Fibroblast of lung (primary cell): ENCODE results near the gene PRKAG3. TPM values are rescaled to one million over a fixed set of nuclear protein-coding genes. Genes with fewer than 3 reads are reported as not detected.

ENCODE experiments used
- DNase-seq, 2 donors: peaks; one replicate each; pipeline versions ENCODE4 v3.0.0 to v3.0.0-alpha.2; 2010; ENCODE audit warnings: low read depth in 2 of 2
- H2AFZ ChIP-seq: 2 replicates; pipeline ENCODE4 v1.5.1; 2012; ENCODE audit warnings: low read length, control low read depth, inconsistent platforms
- H3K27ac ChIP-seq: 2 replicates; pipeline ENCODE4 v1.5.1; 2011; ENCODE audit warnings: low read length, control low read depth; ENCODE audit not compliant: insufficient read depth
- H3K27me3 ChIP-seq: 2 replicates; pipeline ENCODE4 v1.5.1; 2011; ENCODE audit warnings: mild to moderate bottlenecking, low read length; ENCODE audit not compliant: control insufficient read depth, insufficient read depth
- H3K36me3 ChIP-seq: 2 replicates; pipeline ENCODE4 v1.5.1; 2011; ENCODE audit warnings: low read length; ENCODE audit not compliant: control insufficient read depth, insufficient read depth
- H3K4me1 ChIP-seq: 2 replicates; pipeline ENCODE4 v1.5.1; 2011; ENCODE audit warnings: low read length; ENCODE audit not compliant: control insufficient read depth, insufficient read depth; ENCODE audit errors: extremely low read depth
- H3K4me2 ChIP-seq: 2 replicates; pipeline ENCODE4 v1.5.1; 2011; ENCODE audit warnings: low read length, control low read depth; ENCODE audit not compliant: insufficient read depth; ENCODE audit errors: extremely low read depth
- H3K4me3 ChIP-seq, 4 experiments: fragments of 200-600 bp in 1 of 4; sonication (generic) in 1 of 4; replicated peaks in 1 of 4; 2 replicates each; pipeline ENCODE4 v1.5.1; 2011 to 2016; ENCODE audit warnings: low read length in 4 of 4, low read depth in 3 of 4, mild to moderate bottlenecking in 3 of 4, control low read depth in 2 of 4, inconsistent platforms in 1 of 4, mixed read lengths in 1 of 4; ENCODE audit not compliant: insufficient read depth in 1 of 4; ENCODE audit errors: control extremely low read depth in 1 of 4
- H3K79me2 ChIP-seq: 2 replicates; pipeline ENCODE4 v1.5.1; 2012; ENCODE audit warnings: mild to moderate bottlenecking, low read length, inconsistent platforms; ENCODE audit not compliant: control insufficient read depth, insufficient read depth
- H3K9ac ChIP-seq: 2 replicates; pipeline ENCODE4 v1.5.1; 2011; ENCODE audit warnings: mild to moderate bottlenecking, low read length, control low read depth; ENCODE audit not compliant: insufficient read depth
- H3K9me3 ChIP-seq: 2 replicates; pipeline ENCODE4 v1.5.1; 2012; ENCODE audit warnings: low read depth, low read length; ENCODE audit not compliant: control insufficient read depth, insufficient read depth
- H4K20me1 ChIP-seq: 2 replicates; pipeline ENCODE4 v1.5.1; 2011; ENCODE audit warnings: low read length; ENCODE audit not compliant: control insufficient read depth, insufficient read depth; ENCODE audit errors: extremely low read depth
- CTCF ChIP-seq, 2 donors: IDR thresholded peaks in 1 of 2; conservative IDR thresholded peaks in 1 of 2; 1 replicate in 1 of 2; 2 replicates in 1 of 2; pipeline ENCODE4 v1.5.1; 2011 to 2012; ENCODE audit warnings: low read length in 2 of 2, control low read depth in 1 of 2, inconsistent platforms in 1 of 2, low read depth in 1 of 2, mild to moderate bottlenecking in 1 of 2
- EZH2 ChIP-seq: IDR thresholded peaks from 2 replicates; pipeline ENCODE4 v1.5.1; 2012; ENCODE audit warnings: low read length, control low read depth, mild to moderate bottlenecking; ENCODE audit errors: missing control alignments
- polyA plus RNA-seq, 2 donors: library from polyadenylated mRNA; depleted of rRNA in 1 of 2; stranded (reverse) in 1 of 2; unstranded in 1 of 2; fragments of >200 nt; gene quantifications; 2 replicates each; pipeline ENCODE4 v1.2.1, GENCODE V29; 2011 to 2012; ENCODE audit warnings: missing spikeins in 1 of 2
- total RNA-seq: library from RNA; depleted of rRNA; stranded (reverse); fragments of >200 nt; gene quantifications from 2 replicates; pipeline ENCODE4 v1.2.1, GENCODE V29; 2014

Gene PRKAG3
- total and polyA plus RNA-seq, 2 donors (not counting 1 experiment from before 2014, with no cell fraction given) = 0.33 TPM; not detected in 1

- DNase-seq = no peak
- Histone ChIP-seq H3K27me3 (peaks cover 66% of the 10 kb centered on the region), H2AFZ (no peak overlapping the region), H3K9me3 (no peaks in the 10 kb centered on the region), H3K4me1 (no peaks in the 10 kb centered on the region), H4K20me1 (no peaks in the 10 kb centered on the region), H3K9ac (no peak overlapping the region), H3K79me2 (no peaks in the 10 kb centered on the region), H3K4me2 (no peak overlapping the region), H3K36me3 (no peaks in the 10 kb centered on the region), H3K27ac (no peak overlapping the region), H3K4me3 (no peak overlapping the region)
- TF ChIP-seq EZH2 (no peak), CTCF (conservative IDR thresholded peaks at IDR 0.05 in 1 of 2, IDR thresholded peaks at IDR 0.05 in 1 of 2; ENCODE audit: low read depth in 1 of 2, low read length in 2 of 2) (no peak)
Measured at GRCh38 chr2:218856896-218857243, 25.3 kb upstream of the PRKAG3 start.

DNA sequence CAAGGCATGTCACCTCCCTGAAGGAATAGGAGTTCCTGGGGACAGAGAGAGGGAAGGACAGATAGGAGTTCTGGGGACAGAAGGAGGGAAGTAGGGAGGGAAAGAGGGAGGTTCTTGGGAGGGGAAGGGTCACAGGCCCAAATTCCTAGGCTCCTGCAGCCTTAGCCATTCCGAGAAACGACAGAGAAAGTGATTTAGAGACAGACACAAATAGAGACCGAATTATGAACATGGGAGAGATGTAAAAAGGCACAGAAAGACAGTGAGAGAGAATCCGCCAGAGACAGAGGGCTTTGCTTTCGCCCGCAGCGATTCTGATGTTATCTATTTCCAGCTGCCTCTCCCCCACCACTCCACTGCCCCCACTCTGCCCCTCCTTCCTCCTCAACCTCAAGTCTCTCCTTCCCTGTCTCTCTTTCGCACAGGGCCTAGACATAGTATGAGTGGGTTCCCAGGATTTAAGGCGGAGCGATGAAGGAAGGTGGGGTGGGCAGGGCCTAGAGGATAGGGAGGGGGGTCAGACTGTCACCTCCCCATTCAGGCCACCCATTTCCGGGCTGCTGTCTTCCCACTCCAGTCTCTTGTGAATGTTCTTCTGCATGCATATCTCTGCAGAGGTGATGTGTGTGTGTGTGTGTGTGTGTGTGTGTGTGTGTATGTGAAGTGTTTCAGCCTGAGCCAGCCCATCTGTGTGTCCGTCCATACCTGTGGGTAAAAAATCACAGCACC lies 24.7 kb upstream of the PRKAG3 start:
- Histone ChIP-seq H3K9ac (no peak overlapping the region), H2AFZ (no peak overlapping the region), H3K4me3 (no peak overlapping the region), H3K79me2 (no peaks in the 10 kb centered on the region), H3K9me3 (no peaks in the 10 kb centered on the region), H4K20me1 (no peaks in the 10 kb centered on the region), H3K27me3 (peaks cover 60% of the 10 kb centered on the region), H3K4me2 (no peak overlapping the region), H3K27ac (no peak overlapping the region), H3K4me1 (no peaks in the 10 kb centered on the region), H3K36me3 (no peaks in the 10 kb centered on the region)
- TF ChIP-seq CTCF (conservative IDR thresholded peaks at IDR 0.05 in 1 of 2, IDR thresholded peaks at IDR 0.05 in 1 of 2; ENCODE audit: low read depth in 1 of 2, low read length in 2 of 2) (no peak), EZH2 (no peak)
- DNase-seq = no peak

- TF ChIP-seq EZH2 (no peak), CTCF (conservative IDR thresholded peaks at IDR 0.05 in 1 of 2, IDR thresholded peaks at IDR 0.05 in 1 of 2; ENCODE audit: low read depth in 1 of 2, low read length in 2 of 2) (no peak)
- Histone ChIP-seq H3K9ac (no peak overlapping the region), H3K4me2 (no peak overlapping the region), H2AFZ (no peak overlapping the region), H3K79me2 (no peaks in the 10 kb centered on the region), H4K20me1 (no peaks in the 10 kb centered on the region), H3K4me3 (no peak overlapping the region), H3K9me3 (no peaks in the 10 kb centered on the region), H3K4me1 (no peaks in the 10 kb centered on the region), H3K27me3 (peaks cover 53% of the 10 kb centered on the region), H3K36me3 (no peaks in the 10 kb centered on the region), H3K27ac (no peak overlapping the region)
- DNase-seq = no peak
Measured at GRCh38 chr2:218855305-218856166, 23.9 kb upstream of the PRKAG3 start.
